ENCODE results near the gene CHRDL2.

- no peak for TF ChIP-seq CTCF (IDR thresholded peaks at IDR 0.05)
- TF ChIP-seq POLR2A (IDR thresholded peaks at IDR 0.05) = no peak
These were observed 34.1 kb downstream of the CHRDL2 start for GRCh38 chr11:74696939-74697675.
